ENCODE measurements around the gene ZC3H12C.
A peak's percentile ranks its signal among the peaks of the same experiment; 100 is the strongest.

ZC3H12C gene

DNA sequence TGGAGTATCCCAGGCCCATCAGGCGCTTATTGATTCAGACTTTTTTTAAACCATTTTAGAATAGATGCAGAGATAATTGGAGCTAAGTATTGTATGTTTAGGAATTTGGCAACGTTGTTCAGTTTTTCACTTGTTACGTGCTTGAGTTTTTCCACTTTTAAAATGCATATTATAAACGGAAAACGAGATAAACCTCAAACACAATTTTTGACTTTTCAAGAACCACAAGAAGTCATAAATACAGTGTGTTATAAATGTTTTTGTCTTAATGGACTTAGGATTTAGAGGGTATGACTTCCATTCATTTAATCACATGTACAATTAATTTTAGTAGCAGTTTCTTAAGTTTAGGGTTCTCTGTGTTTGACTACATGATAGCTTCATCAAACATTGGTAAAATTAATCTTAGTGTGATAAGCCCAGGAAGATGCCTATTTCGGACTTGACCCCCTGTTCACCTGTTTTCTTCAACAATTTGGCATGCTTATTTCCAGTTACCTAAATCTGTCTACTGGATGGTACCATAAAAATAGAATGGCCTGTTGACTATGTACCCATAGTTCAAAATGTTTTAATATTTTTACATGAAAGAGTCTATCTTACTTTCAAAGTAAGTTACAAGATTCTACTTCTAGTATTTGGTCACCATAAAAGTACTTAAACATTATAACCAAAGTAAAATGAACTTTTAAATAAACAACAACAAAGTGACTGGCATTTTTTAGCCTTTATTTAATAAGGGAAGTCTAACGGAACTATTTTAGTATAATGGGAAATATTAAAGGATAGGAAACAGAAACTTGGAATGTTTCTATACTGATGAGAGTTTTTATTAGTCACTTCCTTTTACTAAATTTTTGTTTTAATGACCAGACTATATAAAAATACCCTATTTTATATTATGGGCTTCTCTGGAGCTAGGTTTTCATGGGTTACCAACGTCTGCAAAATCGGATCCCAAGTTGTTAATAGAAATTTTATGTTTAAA is 1.4 kb downstream of the ZC3H12C start:
- POLR2A ChIA-PET (ENCODE audit: low non-redundant PET), result interaction anchor here (0.6 kb wide), 1 partner anchor 1722 kb away, joined by 3 read pairs; no protein-coding TSS in a partner anchor
- TF ChIP-seq, protein P1, sequence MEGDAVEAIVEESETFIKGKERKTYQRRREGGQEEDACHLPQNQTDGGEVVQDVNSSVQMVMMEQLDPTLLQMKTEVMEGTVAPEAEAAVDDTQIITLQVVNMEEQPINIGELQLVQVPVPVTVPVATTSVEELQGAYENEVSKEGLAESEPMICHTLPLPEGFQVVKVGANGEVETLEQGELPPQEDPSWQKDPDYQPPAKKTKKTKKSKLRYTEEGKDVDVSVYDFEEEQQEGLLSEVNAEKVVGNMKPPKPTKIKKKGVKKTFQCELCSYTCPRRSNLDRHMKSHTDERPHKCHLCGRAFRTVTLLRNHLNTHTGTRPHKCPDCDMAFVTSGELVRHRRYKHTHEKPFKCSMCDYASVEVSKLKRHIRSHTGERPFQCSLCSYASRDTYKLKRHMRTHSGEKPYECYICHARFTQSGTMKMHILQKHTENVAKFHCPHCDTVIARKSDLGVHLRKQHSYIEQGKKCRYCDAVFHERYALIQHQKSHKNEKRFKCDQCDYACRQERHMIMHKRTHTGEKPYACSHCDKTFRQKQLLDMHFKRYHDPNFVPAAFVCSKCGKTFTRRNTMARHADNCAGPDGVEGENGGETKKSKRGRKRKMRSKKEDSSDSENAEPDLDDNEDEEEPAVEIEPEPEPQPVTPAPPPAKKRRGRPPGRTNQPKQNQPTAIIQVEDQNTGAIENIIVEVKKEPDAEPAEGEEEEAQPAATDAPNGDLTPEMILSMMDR (conservative IDR thresholded peaks at IDR 0.05; ENCODE audit: low read depth), result no peak
- CTCF ChIA-PET, result interaction anchor here (0.6 to 0.9 kb wide), 3 partner anchors 18 to 226 kb away, joined by 3 to 4 read pairs (median 3); no protein-coding TSS in a partner anchor
- no peak for DNase-seq (ENCODE audit: low spot score)
- H3K27ac ChIP-seq, result peak overlapping the region; percentile 94; the same call in 1 of the 2 replicates

DNA sequence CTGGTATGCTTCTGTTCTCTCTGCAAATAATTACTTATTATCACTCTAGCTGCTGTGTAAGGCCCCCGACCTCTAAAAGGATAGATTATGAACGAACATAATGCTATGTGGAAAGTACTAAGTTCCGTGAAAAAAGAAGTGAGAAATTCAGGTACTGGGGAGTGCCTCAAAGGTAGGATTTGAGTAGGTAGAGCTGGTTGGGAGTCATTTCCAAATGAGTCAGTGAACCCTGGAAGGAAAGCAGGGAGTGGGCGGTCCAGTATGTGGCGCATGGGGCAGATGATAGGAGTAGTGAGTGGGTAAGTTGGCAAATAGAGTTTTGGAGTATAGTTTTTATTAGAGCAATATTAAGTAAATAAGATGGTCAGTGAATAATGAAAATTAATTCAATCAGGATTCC is 2.4 kb downstream of the ZC3H12C start:
- POLR2A ChIA-PET (ENCODE audit: low non-redundant PET), result interaction anchor here (0.6 kb wide), 1 partner anchor 1721 kb away, joined by 3 read pairs; no protein-coding TSS in a partner anchor
- DNase-seq (ENCODE audit: low spot score), result peak; percentile 65
- CTCF ChIA-PET, result interaction anchor here (0.8 kb wide), 1 partner anchor 151 kb away, joined by 3 read pairs; no protein-coding TSS in a partner anchor
- H3K27ac ChIP-seq, result no peak overlapping the region
- TF ChIP-seq, protein P1 (conservative IDR thresholded peaks at IDR 0.05; ENCODE audit: low read depth), result no peak

DNA sequence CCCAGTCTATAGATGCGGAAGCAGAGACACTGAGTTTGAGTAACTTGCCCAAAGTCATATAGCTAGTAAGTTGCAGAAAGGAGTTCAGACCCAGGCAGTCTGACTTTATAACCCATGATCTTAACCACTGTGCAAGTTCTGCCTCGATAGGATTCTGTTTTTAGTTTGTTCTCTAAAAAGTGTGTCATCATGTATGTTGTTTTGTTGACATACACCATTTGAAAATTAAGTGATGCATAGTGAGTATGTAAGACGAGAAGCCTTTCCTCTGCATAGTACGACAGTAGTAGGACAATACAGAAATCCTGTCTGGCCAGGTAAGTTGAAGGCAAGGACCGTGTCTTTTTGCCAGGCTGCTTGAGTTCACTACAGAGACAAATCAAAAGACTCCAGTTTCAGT is 3.3 kb downstream of the ZC3H12C start:
- no peak for DNase-seq (ENCODE audit: low spot score)
- POLR2A ChIA-PET (ENCODE audit: low non-redundant PET), result no interaction called here
- CTCF ChIA-PET, result no interaction called here
- no peak overlapping the region for H3K27ac ChIP-seq
- TF ChIP-seq, protein P1 (conservative IDR thresholded peaks at IDR 0.05; ENCODE audit: low read depth), result no peak

DNA sequence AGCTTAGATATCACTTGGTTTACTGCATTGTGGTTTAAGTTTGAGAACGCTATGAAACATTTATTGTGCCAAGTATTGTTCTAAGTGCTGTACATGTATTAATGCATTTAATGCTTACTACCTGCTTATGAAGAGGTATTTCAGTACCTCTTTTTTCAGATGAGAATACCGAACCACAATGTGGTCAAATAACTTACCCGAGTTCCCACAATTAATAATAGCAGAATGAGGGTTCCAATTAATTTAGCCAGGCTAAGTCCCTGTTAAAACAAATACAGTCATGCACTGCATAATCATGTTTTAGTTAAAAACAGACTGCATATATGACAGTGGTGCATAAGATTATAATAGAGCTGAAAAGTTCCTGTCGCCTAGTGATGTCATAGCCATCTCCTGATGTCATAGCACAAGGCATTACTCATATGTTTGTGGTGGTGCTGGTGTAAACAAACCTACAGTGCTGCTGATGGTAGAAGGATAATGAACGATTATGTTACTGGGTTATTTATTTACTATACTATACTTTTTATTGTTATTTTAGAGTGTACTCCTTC is 4.3 kb downstream of the ZC3H12C start:
- ChIA-PET POLR2A (ENCODE audit: low non-redundant PET) (no interaction called here), CTCF (no interaction called here)
- no peak overlapping the region for H3K27ac ChIP-seq
- no peak for DNase-seq (ENCODE audit: low spot score)
- TF ChIP-seq, protein P1 (conservative IDR thresholded peaks at IDR 0.05; ENCODE audit: low read depth), result no peak

DNA sequence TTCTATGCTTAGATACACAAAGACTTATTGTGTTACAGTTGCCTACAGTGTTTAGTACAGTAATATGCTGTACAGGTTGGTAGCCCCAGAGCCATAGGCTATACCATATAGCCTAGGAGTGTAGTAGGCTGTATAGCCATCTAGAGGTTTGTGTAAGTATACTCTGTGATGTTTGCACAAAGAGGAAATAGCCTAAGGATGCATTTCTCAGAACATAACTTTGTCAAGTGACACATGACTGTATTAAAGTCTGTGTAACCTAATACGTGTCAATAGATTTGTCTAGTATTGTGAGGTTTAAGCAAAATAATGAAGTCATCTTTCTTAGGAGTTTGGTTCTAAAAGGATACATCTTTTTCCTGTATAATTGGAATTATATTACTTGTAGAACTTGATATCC is 5.5 kb downstream of the ZC3H12C start:
- POLR2A ChIA-PET (ENCODE audit: low non-redundant PET), result no interaction called here
- CTCF ChIA-PET, result no interaction called here
- H3K27ac ChIP-seq, result no peak overlapping the region
- TF ChIP-seq, protein P1 (conservative IDR thresholded peaks at IDR 0.05; ENCODE audit: low read depth), result no peak
- DNase-seq (ENCODE audit: low spot score), result no peak

DNA sequence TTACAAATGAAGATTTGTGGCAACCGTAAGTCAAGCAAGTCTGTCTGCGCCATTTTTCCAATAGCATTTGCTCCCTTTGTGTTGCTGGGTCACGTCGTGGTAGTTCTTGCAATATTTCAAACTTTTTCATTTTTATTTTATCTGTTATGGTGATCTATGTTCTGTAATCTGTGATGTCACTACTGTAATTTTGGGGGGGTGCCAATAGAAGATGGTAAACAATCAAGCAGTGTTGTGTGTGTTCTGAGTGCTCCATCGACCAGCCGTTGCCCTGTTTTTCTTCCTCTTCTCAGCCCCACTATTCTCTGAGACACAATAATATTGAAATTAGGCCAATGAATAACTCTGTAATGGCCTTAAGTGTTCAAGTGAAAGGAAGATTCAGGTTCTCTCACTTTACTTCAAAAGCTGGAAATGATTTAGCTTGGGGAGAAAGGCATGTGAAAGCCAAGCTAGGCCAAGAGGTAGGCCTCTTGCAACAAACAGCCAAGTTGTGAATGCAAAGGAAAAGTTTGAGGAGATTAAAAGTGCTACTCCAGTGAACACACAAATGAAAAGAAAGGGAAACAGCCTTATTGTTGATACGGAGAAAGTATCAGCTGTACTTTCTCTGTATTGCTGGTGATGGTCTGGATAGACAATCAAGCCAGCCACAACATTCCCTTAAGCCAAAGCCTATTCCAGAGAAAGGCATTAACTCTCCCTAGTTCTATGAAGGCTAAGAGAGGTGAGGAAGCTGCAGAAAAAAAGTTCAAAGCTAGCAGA is 7.5 kb downstream of the ZC3H12C start:
- DNase-seq (ENCODE audit: low spot score), result no peak
- ChIA-PET POLR2A (ENCODE audit: low non-redundant PET) (no interaction called here), CTCF (interaction anchor here (0.6 to 0.7 kb wide), 2 partner anchors 12 to 93 kb away, joined by 3 to 6 read pairs; no protein-coding TSS in a partner anchor)
- H3K27ac ChIP-seq, result no peak overlapping the region
- TF ChIP-seq, protein P1 (conservative IDR thresholded peaks at IDR 0.05; ENCODE audit: low read depth), result no peak
